ENCODE results near the gene STXBP6.

The STXBP6 gene

DNA sequence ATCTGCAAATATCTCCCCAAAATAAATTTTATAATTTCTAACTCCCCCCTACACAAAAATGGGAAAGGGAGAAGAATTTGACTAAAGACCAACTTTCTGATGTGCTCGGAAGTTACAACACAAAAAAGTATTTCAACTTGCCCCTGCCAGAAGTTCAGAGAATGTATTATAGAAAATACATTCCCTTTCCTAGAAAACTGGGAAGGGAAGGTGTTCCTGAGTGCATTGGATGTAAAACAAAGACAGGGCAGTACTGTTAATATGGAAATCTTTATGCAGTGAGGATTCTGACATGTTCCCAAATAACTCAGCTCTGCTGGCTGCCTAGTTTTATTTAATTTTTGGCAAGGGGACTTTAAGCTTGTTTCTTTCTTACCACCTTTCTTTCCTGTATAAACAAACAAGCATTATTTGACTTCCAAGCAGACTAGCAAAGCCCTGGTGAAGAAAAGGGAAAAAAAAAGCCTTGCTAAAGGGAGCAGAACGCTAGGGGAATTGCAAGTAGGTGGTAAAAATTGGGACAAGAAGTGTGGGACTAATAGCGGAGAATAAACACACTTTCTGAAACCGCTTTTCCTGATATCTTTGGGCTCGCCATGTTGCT is 124.1 kb downstream of the STXBP6 start:
- DNase-seq (ENCODE audit: low read depth, low spot score) = no peak
- Histone ChIP-seq H3K9me3 (ENCODE audit: low read depth, low read length) (no peaks in the 10 kb centered on the region), H3K9ac (ENCODE audit: insufficient read length) (no peak overlapping the region), H3K4me3 (no peak overlapping the region), H3K36me3 (ENCODE audit: insufficient read depth, low read length) (no peaks in the 10 kb centered on the region), H3K27ac (no peak overlapping the region)
- TF ChIP-seq FOXP2 (optimal IDR thresholded peaks at IDR 0.05; ENCODE audit: control extremely low read depth, extremely low read length, insufficient read depth) (no peak), EZH2 (IDR thresholded peaks at IDR 0.05) (no peak), POLR2AphosphoS5 (IDR thresholded peaks at IDR 0.05; ENCODE audit: borderline replicate concordance, low read depth, low read length) (no peak)

DNA sequence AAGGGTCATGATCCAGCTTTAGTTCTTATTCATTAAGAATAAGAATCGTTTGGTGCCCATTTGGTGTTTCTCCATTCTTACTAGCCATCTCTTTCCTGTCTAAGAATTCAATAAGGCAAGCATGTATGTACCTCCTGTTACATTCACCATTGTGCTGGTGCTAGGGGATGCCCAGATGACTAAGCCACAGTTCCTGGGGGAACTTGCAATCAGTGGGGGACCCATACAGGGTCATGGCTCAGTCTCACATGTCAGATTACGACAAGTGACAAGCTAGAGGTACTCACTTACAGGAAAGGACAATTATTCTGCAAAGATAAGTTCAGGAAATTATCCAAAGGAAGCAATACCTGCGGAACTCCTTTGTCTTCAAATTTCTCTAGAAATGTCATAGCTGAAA is 125.4 kb downstream of the STXBP6 start:
- Histone ChIP-seq H3K27ac (no peak overlapping the region), H3K9ac (ENCODE audit: insufficient read length) (no peak overlapping the region), H3K9me3 (ENCODE audit: low read depth, low read length) (no peaks in the 10 kb centered on the region), H3K4me3 (no peak overlapping the region), H3K36me3 (ENCODE audit: insufficient read depth, low read length) (no peaks in the 10 kb centered on the region)
- TF ChIP-seq FOXP2 (optimal IDR thresholded peaks at IDR 0.05; ENCODE audit: control extremely low read depth, extremely low read length, insufficient read depth) (no peak), POLR2AphosphoS5 (IDR thresholded peaks at IDR 0.05; ENCODE audit: borderline replicate concordance, low read depth, low read length) (no peak), EZH2 (IDR thresholded peaks at IDR 0.05) (no peak)
- DNase-seq (ENCODE audit: low read depth, low spot score) = no peak

DNA sequence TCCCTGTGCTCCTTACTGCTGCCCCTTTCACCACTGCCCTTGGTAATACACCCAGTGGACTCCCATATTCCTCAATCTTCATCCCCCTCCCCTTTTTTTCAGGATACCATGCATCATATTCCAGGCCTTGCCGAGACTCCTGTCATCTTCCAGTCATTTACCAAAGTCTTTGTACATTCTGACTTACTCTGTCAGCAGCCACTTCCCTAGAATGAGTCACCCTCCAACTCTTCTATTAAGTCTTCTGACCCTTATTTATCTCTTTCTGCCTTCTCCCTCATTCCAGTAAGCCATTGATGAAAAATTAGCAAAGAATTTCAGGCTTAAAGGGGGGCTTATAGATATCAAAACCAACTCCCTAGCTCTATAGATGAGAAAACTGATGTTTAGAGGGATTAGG is 128.0 kb downstream of the STXBP6 start:
- Histone ChIP-seq H3K27ac (no peak overlapping the region), H3K4me3 (no peak overlapping the region), H3K36me3 (ENCODE audit: insufficient read depth, low read length) (no peaks in the 10 kb centered on the region), H3K9ac (ENCODE audit: insufficient read length) (no peak overlapping the region), H3K9me3 (ENCODE audit: low read depth, low read length) (no peaks in the 10 kb centered on the region)
- TF ChIP-seq EZH2 (IDR thresholded peaks at IDR 0.05) (no peak), POLR2AphosphoS5 (IDR thresholded peaks at IDR 0.05; ENCODE audit: borderline replicate concordance, low read depth, low read length) (no peak), FOXP2 (optimal IDR thresholded peaks at IDR 0.05; ENCODE audit: control extremely low read depth, extremely low read length, insufficient read depth) (no peak)
- DNase-seq (ENCODE audit: low read depth, low spot score) = no peak

DNA sequence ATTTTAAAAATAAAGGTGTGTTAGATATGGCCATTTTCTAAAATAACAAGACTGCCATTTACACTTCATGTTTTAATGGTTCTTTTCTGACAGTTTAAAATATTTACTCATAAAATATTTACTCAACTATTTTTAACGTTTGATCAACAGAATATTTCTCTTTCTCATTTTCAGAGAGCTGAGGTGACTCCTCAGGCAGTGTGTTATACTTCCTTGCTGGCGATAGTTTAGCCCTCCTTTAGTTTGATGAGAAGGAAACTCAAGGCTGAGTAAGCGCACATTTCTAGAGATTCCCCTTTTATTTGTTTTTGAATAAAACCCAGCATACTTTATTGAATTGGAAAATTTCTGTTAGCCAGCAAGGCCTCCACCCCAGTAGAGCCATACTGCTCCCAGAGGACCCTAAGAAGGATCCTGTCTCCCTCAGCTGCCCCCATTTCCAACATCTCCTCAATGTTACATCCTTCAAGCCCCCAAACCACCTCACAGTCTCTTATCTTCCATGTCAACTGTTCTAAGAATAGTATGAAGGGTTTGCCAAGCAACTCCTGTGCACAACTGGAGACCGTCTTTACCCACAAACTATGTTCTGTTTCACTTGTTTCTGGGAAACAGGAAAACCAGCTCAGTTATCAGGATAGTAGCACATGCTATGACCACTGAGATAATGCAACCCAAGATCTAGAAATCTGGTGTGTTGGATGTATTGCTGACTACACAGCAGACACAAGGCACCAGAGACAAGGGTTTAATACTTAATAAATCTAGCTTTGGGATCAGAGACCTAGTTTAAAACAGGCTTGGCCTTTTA is 129.5 kb downstream of the STXBP6 start:
- DNase-seq (ENCODE audit: low read depth, low spot score) = no peak
- no peak overlapping the region for H3K4me3 ChIP-seq

DNA sequence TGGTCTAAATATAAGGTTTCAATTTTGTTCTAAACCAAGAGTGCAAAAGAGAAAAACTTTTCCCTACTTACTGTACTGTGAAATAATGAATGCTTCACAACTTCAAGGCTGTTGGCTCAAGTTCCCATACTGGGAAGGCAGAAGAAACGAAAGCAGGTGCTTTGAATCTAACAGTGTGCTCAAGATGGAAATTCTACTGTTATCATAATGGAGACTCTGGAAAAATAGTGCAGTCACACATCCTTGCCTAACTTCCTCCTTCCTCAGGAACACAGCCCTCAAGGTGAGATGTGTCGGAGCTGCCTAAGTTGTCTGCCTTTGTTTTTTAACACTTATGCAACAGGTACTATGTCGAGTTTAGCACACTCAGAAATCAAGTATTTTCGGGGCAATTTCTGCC is 131.1 kb downstream of the STXBP6 start:
- no peak overlapping the region for H3K27ac ChIP-seq
- H3K36me3 ChIP-seq (ENCODE audit: insufficient read depth, low read length) = no peaks in the 10 kb centered on the region
- no peaks in the 10 kb centered on the region for H3K9me3 ChIP-seq (ENCODE audit: low read depth, low read length)
- no peak for TF ChIP-seq POLR2AphosphoS5 (IDR thresholded peaks at IDR 0.05; ENCODE audit: borderline replicate concordance, low read depth, low read length)
- TF ChIP-seq EZH2 (IDR thresholded peaks at IDR 0.05) = no peak
- TF ChIP-seq FOXP2 (optimal IDR thresholded peaks at IDR 0.05; ENCODE audit: control extremely low read depth, extremely low read length, insufficient read depth) = no peak
- H3K9ac ChIP-seq (ENCODE audit: insufficient read length) = no peak overlapping the region
- DNase-seq (ENCODE audit: low read depth, low spot score) = no peak
- no peak overlapping the region for H3K4me3 ChIP-seq

More for the DNA sequence above, 129.5 kb downstream of the STXBP6 start:
- Histone ChIP-seq H3K9ac (ENCODE audit: insufficient read length) (no peak overlapping the region), H3K9me3 (ENCODE audit: low read depth, low read length) (no peaks in the 10 kb centered on the region), H3K27ac (no peak overlapping the region), H3K36me3 (ENCODE audit: insufficient read depth, low read length) (no peaks in the 10 kb centered on the region)
- TF ChIP-seq EZH2 (IDR thresholded peaks at IDR 0.05) = no peak
- TF ChIP-seq FOXP2 (optimal IDR thresholded peaks at IDR 0.05; ENCODE audit: control extremely low read depth, extremely low read length, insufficient read depth) = no peak
- TF ChIP-seq POLR2AphosphoS5 (IDR thresholded peaks at IDR 0.05; ENCODE audit: borderline replicate concordance, low read depth, low read length) = no peak

DNA sequence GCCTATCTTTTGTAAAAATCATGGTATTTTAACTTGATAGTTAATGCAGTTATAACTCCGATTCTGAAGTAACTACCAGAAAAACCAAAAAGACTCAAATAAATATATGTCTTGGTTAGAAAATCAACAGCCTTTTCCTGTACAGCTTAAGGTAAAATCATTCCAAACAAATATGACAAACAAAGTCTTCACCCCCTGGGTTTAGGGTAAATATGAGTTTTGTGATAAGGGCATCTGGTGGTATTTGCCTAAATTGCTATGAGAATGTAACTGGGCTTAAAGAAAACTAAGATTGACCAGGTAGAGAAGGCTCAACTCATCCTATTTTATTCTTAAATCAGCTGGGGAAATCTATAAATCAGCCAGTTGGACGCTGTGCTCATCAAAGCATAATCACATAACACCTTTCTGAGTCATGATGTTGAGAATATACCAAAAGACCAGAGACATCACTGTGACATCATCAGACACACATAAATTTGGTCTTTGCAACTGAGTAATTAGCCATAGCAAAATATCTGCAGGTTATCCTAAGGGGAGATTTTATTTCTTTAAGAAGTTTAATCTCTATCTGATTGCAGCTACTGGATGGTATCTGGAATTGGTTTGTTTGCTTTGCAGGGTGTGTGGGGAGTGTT is 133.9 kb downstream of the STXBP6 start:
- no peak overlapping the region for H3K4me3 ChIP-seq
- no peaks in the 10 kb centered on the region for H3K36me3 ChIP-seq (ENCODE audit: insufficient read depth, low read length)
- no peaks in the 10 kb centered on the region for H3K9me3 ChIP-seq (ENCODE audit: low read depth, low read length)
- TF ChIP-seq POLR2AphosphoS5 (IDR thresholded peaks at IDR 0.05; ENCODE audit: borderline replicate concordance, low read depth, low read length) = no peak
- no peak for TF ChIP-seq FOXP2 (optimal IDR thresholded peaks at IDR 0.05; ENCODE audit: control extremely low read depth, extremely low read length, insufficient read depth)
- no peak for TF ChIP-seq EZH2 (IDR thresholded peaks at IDR 0.05)
- H3K27ac ChIP-seq = no peak overlapping the region
- H3K9ac ChIP-seq (ENCODE audit: insufficient read length) = no peak overlapping the region
- DNase-seq (ENCODE audit: low read depth, low spot score) = no peak

DNA sequence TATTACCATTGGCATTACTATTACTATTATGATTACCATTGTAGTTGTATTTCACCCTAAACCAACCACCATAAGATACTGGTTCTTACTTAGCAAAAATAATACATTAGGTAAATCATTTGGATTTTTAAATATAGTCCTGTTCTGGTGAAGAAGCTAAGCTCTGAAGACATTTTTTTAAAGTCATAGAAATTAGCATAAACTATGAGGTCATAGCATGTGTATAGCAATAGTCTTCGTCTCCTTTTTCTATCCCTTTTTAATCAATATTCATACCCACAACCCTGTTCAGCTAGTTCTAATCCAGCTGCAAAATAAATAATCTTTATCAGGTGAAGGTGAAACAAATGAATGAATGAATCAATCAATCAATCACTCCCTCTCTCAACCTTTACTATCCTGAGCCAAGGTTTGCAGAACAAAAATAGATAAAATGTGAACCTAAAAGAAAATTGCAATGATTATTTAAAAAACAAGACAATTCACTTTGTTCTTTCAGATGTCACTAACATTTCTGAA is 134.5 kb downstream of the STXBP6 start:
- no peak overlapping the region for H3K27ac ChIP-seq
- no peaks in the 10 kb centered on the region for H3K9me3 ChIP-seq (ENCODE audit: low read depth, low read length)
- no peak overlapping the region for H3K9ac ChIP-seq (ENCODE audit: insufficient read length)
- H3K4me3 ChIP-seq = no peak overlapping the region
- DNase-seq (ENCODE audit: low read depth, low spot score) = no peak
- no peaks in the 10 kb centered on the region for H3K36me3 ChIP-seq (ENCODE audit: insufficient read depth, low read length)
- TF ChIP-seq POLR2AphosphoS5 (IDR thresholded peaks at IDR 0.05; ENCODE audit: borderline replicate concordance, low read depth, low read length) = no peak
- no peak for TF ChIP-seq FOXP2 (optimal IDR thresholded peaks at IDR 0.05; ENCODE audit: control extremely low read depth, extremely low read length, insufficient read depth)
- no peak for TF ChIP-seq EZH2 (IDR thresholded peaks at IDR 0.05)

DNA sequence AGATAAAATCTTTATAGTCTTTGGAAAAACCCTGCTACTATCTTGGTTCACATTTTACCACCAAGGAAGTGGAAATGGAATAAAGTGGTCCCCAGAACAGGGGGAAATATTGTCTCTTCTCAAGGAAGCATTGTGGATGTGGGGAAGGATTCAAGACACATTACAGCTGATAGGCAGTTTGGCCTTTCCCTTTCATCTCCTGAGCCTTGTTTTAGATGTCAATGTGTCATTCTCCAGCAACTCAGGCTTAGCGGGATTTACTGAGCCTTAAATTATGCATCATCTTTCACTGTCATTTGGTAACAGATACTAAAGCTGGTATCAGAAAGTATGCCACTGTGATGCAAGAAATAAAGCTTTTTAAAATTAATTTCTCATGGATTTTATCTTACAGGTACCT is 136.2 kb downstream of the STXBP6 start:
- Histone ChIP-seq H3K9me3 (ENCODE audit: low read depth, low read length) (no peaks in the 10 kb centered on the region), H3K4me3 (no peak overlapping the region), H3K27ac (no peak overlapping the region), H3K36me3 (ENCODE audit: insufficient read depth, low read length) (no peaks in the 10 kb centered on the region), H3K9ac (ENCODE audit: insufficient read length) (no peak overlapping the region)
- no peak for DNase-seq (ENCODE audit: low read depth, low spot score)
- TF ChIP-seq FOXP2 (optimal IDR thresholded peaks at IDR 0.05; ENCODE audit: control extremely low read depth, extremely low read length, insufficient read depth) = no peak
- no peak for TF ChIP-seq POLR2AphosphoS5 (IDR thresholded peaks at IDR 0.05; ENCODE audit: borderline replicate concordance, low read depth, low read length)
- TF ChIP-seq EZH2 (IDR thresholded peaks at IDR 0.05) = no peak
